Spleen (tissue), 11 donors: ENCODE measurements around the gene CRB2. TPM values are rescaled to one million over a fixed set of nuclear protein-coding genes. Genes with fewer than 3 reads are reported as not detected.

Experiments used
- DNase-seq: peaks from one replicate; pipeline ENCODE4 v3.0.0-alpha.2; 2020
- H3K27ac ChIP-seq, 8 donors: fragments of 200-600 bp; sonication (generic) in 7 of 8; 1 replicate in 4 of 8; 2 replicates in 4 of 8; pipeline versions ENCODE4 v1.5.0 to v1.8.0; 2016 to 2021; ENCODE audit warnings: inconsistent platforms in 4 of 8, mild to moderate bottlenecking in 4 of 8, moderate library complexity in 1 of 8
- H3K27me3 ChIP-seq, 7 donors: fragments of 200-600 bp; sonication (generic) in 6 of 7; replicated peaks in 1 of 7; 1 replicate in 4 of 7; 2 replicates in 3 of 7; pipeline versions ENCODE4 v1.5.0 to v1.8.0; 2016 to 2021; ENCODE audit warnings: inconsistent platforms in 3 of 7, mild to moderate bottlenecking in 1 of 7
- H3K36me3 ChIP-seq, 6 donors: fragments of 200-600 bp; sonication (generic) in 5 of 6; 1 replicate in 4 of 6; 2 replicates in 2 of 6; pipeline versions ENCODE4 v1.5.0 to v1.8.0; 2016 to 2021; ENCODE audit warnings: inconsistent platforms in 2 of 6
- H3K4me1 ChIP-seq, 6 donors: fragments of 200-600 bp; sonication (generic) in 5 of 6; 1 replicate in 3 of 6; 2 replicates in 3 of 6; pipeline versions ENCODE4 v1.5.0 to v1.8.0; 2016 to 2021; ENCODE audit warnings: inconsistent platforms in 3 of 6
- H3K4me3 ChIP-seq, 8 donors: fragments of 200-600 bp; sonication (generic) in 7 of 8; 1 replicate in 4 of 8; 2 replicates in 4 of 8; pipeline versions ENCODE4 v1.5.0 to v1.8.0; 2016 to 2021; ENCODE audit warnings: inconsistent platforms in 4 of 8, mild to moderate bottlenecking in 4 of 8, moderate library complexity in 2 of 8
- H3K9me3 ChIP-seq, 8 donors: fragments of 200-600 bp; sonication (generic) in 7 of 8; 1 replicate in 4 of 8; 2 replicates in 4 of 8; pipeline versions ENCODE4 v1.5.0 to v1.8.0; 2016 to 2021; ENCODE audit warnings: inconsistent platforms in 4 of 8
- CTCF ChIP-seq, 11 experiments: fragments of 200-600 bp in 7 of 11; fragments of 450-650 bp in 4 of 11; sonication (generic) in 4 of 11; IDR thresholded peaks in 8 of 11; conservative IDR thresholded peaks in 3 of 11; 1 replicate in 7 of 11; 2 replicates in 4 of 11; pipeline versions ENCODE4 v1.4.0 to v1.8.0; 2016 to 2021; ENCODE audit warnings: antibody characterized with exemption in 11 of 11, inconsistent platforms in 4 of 11, mild to moderate bottlenecking in 1 of 11
- POLR2A ChIP-seq, 3 donors: fragments of 450-650 bp; IDR thresholded peaks; one replicate each; pipeline ENCODE4 v1.5.1; 2017; ENCODE audit warnings: antibody characterized with exemption in 3 of 3, mild to moderate bottlenecking in 1 of 3
- POLR2AphosphoS5 ChIP-seq, 3 donors: sonication (generic); formaldehyde crosslinking; IDR thresholded peaks; one replicate each; pipeline ENCODE4 v1.5.1; 2017; ENCODE audit warnings: antibody characterized with exemption in 3 of 3
- WGBS, 5 donors: extraction: QIAGEN DNeasy Blood & Tissue Kit in 3 of 5; methylation state at CpG; one replicate each; pipeline versions ENCODE4 v1.1.5 to v1.1.7; 2013 to 2018; 5-methylcytosine and 5-hydroxymethylcytosine counted together
- intact Hi-C: fragments of 100-400 bp; cut with DNase I; formaldehyde crosslinking; loops from one replicate; pipeline ENCODE4 v1.15.0; 2023; ENCODE audit warnings: low total_unique reads
- polyA plus RNA-seq, 3 donors: library from polyadenylated mRNA; stranded (reverse); fragments of 200-250 nt; gene quantifications; one replicate each; pipeline ENCODE4 v1.2.1, GENCODE V29; 2013
- total RNA-seq, 7 donors: library from RNA; depleted of rRNA in 3 of 7; stranded (reverse); fragments of >200 nt in 3 of 7; fragmentation: NEBNext Ultra II Directional in 4 of 7; extraction: Animal tissue kit (Norgen Biotek cat#: 25700) in 4 of 7; gene quantifications; one replicate each; pipeline versions ENCODE4 v1.1.0 to v1.2.1, GENCODE V29; 2016 to 2021
- donor health status: healthy with polysubstance abuse.
- donor health status: DM: no; HTN: no; CAD: no; lungs with moderate emphysema.
- donor health status: DM: no; HTN: no; CAD: no.
- donor health status: Bipolar disorder and iron deficiency.
- donor health status: healthy.
- donor health status: DM: no; HTN: no; CAD: no.
- donor health status: DM: yes; HTN: yes; CAD: no.

The CRB2 gene
- total and polyA plus RNA-seq, 10 donors, result 0.34 to 3.0 (median 1.6) TPM

- H3K9me3 ChIP-seq, result no peaks in the 10 kb centered on the region
- H3K27me3 ChIP-seq, result no peaks in the 10 kb centered on the region
- TF ChIP-seq CTCF (IDR thresholded peaks at IDR 0.05 in 8 of 11, conservative IDR thresholded peaks at IDR 0.05 in 3 of 11) (no peak), POLR2A (IDR thresholded peaks at IDR 0.05) (no peak), POLR2AphosphoS5 (IDR thresholded peaks at IDR 0.05) (no peak)
- H3K4me1 ChIP-seq, result peaks cover 0 to 16% (median 1%) of the 10 kb centered on the region in 6 donors
- intact Hi-C loops, result no loop called here
- DNase-seq, result no peak
- WGBS, 5 donors, result 52 to 77% (median 63%) methylated on average over 4 of the region's 4 CpGs
- no peak overlapping the region for H3K4me3 ChIP-seq
- no peaks in the 10 kb centered on the region for H3K36me3 ChIP-seq
- H3K27ac ChIP-seq, result no peak overlapping the region
Observed at GRCh38 chr9:123312306-123312877, 43.6 kb upstream of the CRB2 start.

GRCh38 chr9:123314617-123315016, 41.4 kb upstream of the CRB2 start:
- Histone ChIP-seq H3K4me1 (peaks cover 0 to 29% (median 8%) of the 10 kb centered on the region in 6 donors), H3K36me3 (no peaks in the 10 kb centered on the region), H3K27ac (no peak overlapping the region), H3K9me3 (no peaks in the 10 kb centered on the region), H3K27me3 (no peaks in the 10 kb centered on the region), H3K4me3 (no peak overlapping the region)
- no peak for TF ChIP-seq POLR2AphosphoS5 (IDR thresholded peaks at IDR 0.05)
- no peak for TF ChIP-seq POLR2A (IDR thresholded peaks at IDR 0.05)
- TF ChIP-seq CTCF (IDR thresholded peaks at IDR 0.05 in 8 of 11, conservative IDR thresholded peaks at IDR 0.05 in 3 of 11), result no peak
- 90 to 98% (median 95%) methylated on average over 6 of the region's 6 CpGs for WGBS, 5 donors
- DNase-seq, result peak; percentile 27
- intact Hi-C loops, result no loop called here

DNA sequence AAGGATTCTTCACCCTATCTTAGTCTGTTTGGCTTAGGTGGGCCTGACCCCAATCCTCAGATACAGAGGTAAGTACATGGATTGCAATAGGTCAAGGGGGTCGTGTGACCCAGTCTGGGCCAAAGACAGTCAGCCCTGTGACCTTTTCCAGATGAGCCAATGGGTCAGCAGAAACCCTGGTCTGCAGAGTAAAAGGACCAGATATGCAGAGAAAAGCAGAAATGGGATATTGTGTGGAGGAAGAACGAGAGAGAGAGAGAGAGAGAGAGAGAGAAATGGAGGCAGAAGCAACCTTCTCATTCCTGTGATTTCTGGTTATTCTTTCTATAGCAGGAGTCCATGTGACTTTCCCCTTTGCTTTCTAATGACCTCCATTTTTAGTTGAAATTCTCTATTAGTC, 40.4 kb upstream of the CRB2 start:
- 67 to 80% (median 71%) methylated on average over 2 of the region's 2 CpGs for WGBS, 5 donors
- no peak for TF ChIP-seq CTCF (IDR thresholded peaks at IDR 0.05 in 8 of 11, conservative IDR thresholded peaks at IDR 0.05 in 3 of 11)
- no peak for TF ChIP-seq POLR2A (IDR thresholded peaks at IDR 0.05)
- no peak for TF ChIP-seq POLR2AphosphoS5 (IDR thresholded peaks at IDR 0.05)
- intact Hi-C loops, result no loop called here
- Histone ChIP-seq H3K4me3 (no peak overlapping the region), H3K27ac (no peak overlapping the region), H3K4me1 (peaks cover 0 to 29% (median 8%) of the 10 kb centered on the region in 6 donors), H3K36me3 (no peaks in the 10 kb centered on the region), H3K27me3 (no peaks in the 10 kb centered on the region), H3K9me3 (no peaks in the 10 kb centered on the region)
- peak; percentile 12 for DNase-seq

- Histone ChIP-seq H3K9me3 (no peaks in the 10 kb centered on the region), H3K36me3 (no peaks in the 10 kb centered on the region), H3K27me3 (no peaks in the 10 kb centered on the region), H3K4me3 (no peak overlapping the region), H3K27ac (no peak overlapping the region), H3K4me1 (peaks cover 0 to 32% (median 8%) of the 10 kb centered on the region in 6 donors)
- WGBS, 5 donors, result 50 to 63% (median 59%) methylated on average over 7 of the region's 7 CpGs
- TF ChIP-seq POLR2AphosphoS5 (IDR thresholded peaks at IDR 0.05), result no peak
- no peak for TF ChIP-seq CTCF (IDR thresholded peaks at IDR 0.05 in 8 of 11, conservative IDR thresholded peaks at IDR 0.05 in 3 of 11)
- TF ChIP-seq POLR2A (IDR thresholded peaks at IDR 0.05), result no peak
- DNase-seq, result peak; percentile 33
- intact Hi-C loops, result no loop called here
Observed at GRCh38 chr9:123316053-123316718, 39.8 kb upstream of the CRB2 start.
